T-helper 9 cell (primary cell): ENCODE data around the gene METTL2B.

Experiments used
- DNase-seq: peaks from one replicate; pipeline ENCODE4 v3.0.0-alpha.2; 2020
- total RNA-seq, 2 donors: gene quantifications; one replicate each; lab custom pipeline; 2026; lab: John Stamatoyannopoulos, UW

Gene METTL2B
- 11.6 to 37.8 reads per million in 2 donors for total RNA-seq

- DNase-seq = peak; percentile 82
These were observed at the start of gene METTL2B for GRCh38 chr7:128476402-128477335. Gene METTL2B, plus strand, starts transcription at chr7:128476748. Its CDS starts 18 bp downstream, at chr7:128476766.

GRCh38 chr7:128427289-128427891 is 49.2 kb upstream of the METTL2B start:
- DNase-seq = no peak

GRCh38 chr7:128430207-128430606 is 46.3 kb upstream of the METTL2B start:
- no peak for DNase-seq

GRCh38 chr7:128431221-128431620 is 45.3 kb upstream of the METTL2B start:
- no peak for DNase-seq

- no peak for DNase-seq
These were observed 44.8 kb upstream of the METTL2B start for GRCh38 chr7:128431754-128432153.

- DNase-seq = no peak
These were observed 41.9 kb upstream of the METTL2B start for GRCh38 chr7:128434413-128435326.

- DNase-seq = no peak
These were observed 41.2 kb upstream of the METTL2B start for GRCh38 chr7:128435327-128435686.

- DNase-seq = no peak
These were observed 38.9 kb upstream of the METTL2B start for GRCh38 chr7:128437426-128438332.

GRCh38 chr7:128442356-128442755 is 34.2 kb upstream of the METTL2B start:
- DNase-seq = no peak

- DNase-seq = no peak
These were observed 32.5 kb upstream of the METTL2B start for GRCh38 chr7:128443831-128444600.

GRCh38 chr7:128446306-128446705 is 30.2 kb upstream of the METTL2B start:
- no peak for DNase-seq

GRCh38 chr7:128447941-128448564 is 28.5 kb upstream of the METTL2B start:
- no peak for DNase-seq

- no peak for DNase-seq
These were observed 27.7 kb upstream of the METTL2B start for GRCh38 chr7:128448751-128449302.

- no peak for DNase-seq
These were observed 26.1 kb upstream of the METTL2B start for GRCh38 chr7:128450409-128450808.

- no peak for DNase-seq
These were observed 25.6 kb upstream of the METTL2B start for GRCh38 chr7:128450913-128451312.

- DNase-seq = no peak
These were observed 24.0 kb upstream of the METTL2B start for GRCh38 chr7:128452552-128452951.

- DNase-seq = no peak
These were observed 22.4 kb upstream of the METTL2B start for GRCh38 chr7:128453836-128454804.

GRCh38 chr7:128454808-128455542 is 21.6 kb upstream of the METTL2B start:
- DNase-seq = no peak
